ENCODE measurements around the gene SMOC2.

Gene SMOC2

DNA sequence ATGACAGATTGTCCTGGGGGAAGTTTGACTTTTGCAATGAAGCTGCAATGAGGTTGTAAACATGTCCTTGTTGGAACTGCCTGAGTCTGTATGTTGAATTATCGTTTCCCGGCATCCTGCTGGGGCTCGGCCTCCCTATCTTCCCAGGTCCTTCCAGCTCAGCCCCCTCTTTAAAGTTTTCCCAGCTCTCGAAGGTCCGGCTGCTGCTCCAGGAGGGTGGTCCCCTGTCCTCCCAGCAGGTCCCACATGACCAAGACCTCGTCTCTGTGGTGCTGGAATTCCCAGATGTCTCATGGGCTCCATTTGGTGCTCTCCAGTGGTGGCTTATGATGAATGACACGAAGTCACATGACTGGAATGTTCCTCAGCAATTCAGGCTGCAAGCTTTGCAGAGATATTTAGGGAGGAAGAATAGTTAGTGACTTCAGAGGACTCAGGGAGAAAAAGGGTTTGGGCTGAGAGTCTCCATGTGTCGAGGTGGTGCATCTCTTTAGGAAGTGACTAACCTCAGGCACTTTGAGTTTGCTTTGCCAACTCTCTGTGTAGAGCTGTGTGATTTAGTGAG is 21.4 kb downstream of the SMOC2 start:
- no peak overlapping the region for H3K27ac ChIP-seq (ENCODE audit: low read depth, low read length)
- H3K4me1 ChIP-seq (ENCODE audit: control insufficient read depth, insufficient read depth, low read length), result no peaks in the 10 kb centered on the region
- H3K4me3 ChIP-seq (ENCODE audit: low read depth, low read length), result no peak overlapping the region
- no peaks in the 10 kb centered on the region for H3K36me3 ChIP-seq (ENCODE audit: control insufficient read depth, insufficient read depth, low read length)
- no peaks in the 10 kb centered on the region for H3K27me3 ChIP-seq (ENCODE audit: control insufficient read depth, insufficient read depth, low read length)
- no peaks in the 10 kb centered on the region for H3K9me3 ChIP-seq (ENCODE audit: control insufficient read depth, insufficient read depth, low read depth, low read length)
- H3K9ac ChIP-seq (ENCODE audit: low read length), result no peak overlapping the region

DNA sequence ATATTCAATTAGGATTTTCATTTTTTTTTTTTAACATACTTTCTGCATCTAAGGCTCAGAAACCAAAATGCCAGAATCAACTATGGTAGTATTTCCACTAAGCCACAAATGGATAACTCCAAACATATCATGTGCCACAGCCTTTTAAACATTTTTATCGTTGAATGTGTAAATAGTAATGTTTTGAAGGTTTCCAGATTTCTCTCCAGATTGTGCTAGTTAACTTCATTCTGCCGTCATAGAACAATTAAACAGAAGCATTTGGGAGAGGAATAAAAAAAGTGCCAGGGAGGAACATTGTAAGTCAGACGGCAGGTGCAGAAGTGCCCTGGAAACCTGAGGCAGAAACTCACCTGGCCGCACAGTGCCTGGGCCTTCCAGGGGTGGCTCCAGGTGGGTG is 23.6 kb downstream of the SMOC2 start:
- H3K4me3 ChIP-seq (ENCODE audit: low read depth, low read length), result no peak overlapping the region
- no peaks in the 10 kb centered on the region for H3K27me3 ChIP-seq (ENCODE audit: control insufficient read depth, insufficient read depth, low read length)
- no peak overlapping the region for H3K9ac ChIP-seq (ENCODE audit: low read length)
- no peaks in the 10 kb centered on the region for H3K36me3 ChIP-seq (ENCODE audit: control insufficient read depth, insufficient read depth, low read length)
- H3K4me1 ChIP-seq (ENCODE audit: control insufficient read depth, insufficient read depth, low read length), result no peaks in the 10 kb centered on the region
- H3K27ac ChIP-seq (ENCODE audit: low read depth, low read length), result no peak overlapping the region
- no peaks in the 10 kb centered on the region for H3K9me3 ChIP-seq (ENCODE audit: control insufficient read depth, insufficient read depth, low read depth, low read length)

DNA sequence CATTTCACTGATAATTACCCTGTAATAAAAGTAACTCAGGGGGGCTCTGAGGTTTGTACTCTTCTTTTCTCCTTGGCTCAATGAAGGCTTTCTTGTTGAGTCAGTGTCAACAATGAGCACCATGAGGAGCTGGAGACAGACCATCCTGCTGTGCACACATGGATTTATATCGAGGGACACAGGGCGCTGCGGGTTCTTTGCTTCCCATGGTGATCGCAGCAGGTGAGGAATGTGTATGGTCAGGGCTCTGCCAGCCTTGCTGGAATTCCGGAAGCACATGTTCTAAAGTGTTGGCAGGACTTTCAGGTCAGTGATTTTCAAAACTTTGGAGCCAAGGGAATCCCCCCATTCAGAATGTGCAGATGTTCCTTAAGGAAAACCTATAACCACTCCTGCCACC is 27.1 kb downstream of the SMOC2 start:
- Histone ChIP-seq H3K4me3 (ENCODE audit: low read depth, low read length) (no peak overlapping the region), H3K27me3 (ENCODE audit: control insufficient read depth, insufficient read depth, low read length) (no peaks in the 10 kb centered on the region), H3K4me1 (ENCODE audit: control insufficient read depth, insufficient read depth, low read length) (no peaks in the 10 kb centered on the region), H3K27ac (ENCODE audit: low read depth, low read length) (no peak overlapping the region), H3K9ac (ENCODE audit: low read length) (no peak overlapping the region), H3K9me3 (ENCODE audit: control insufficient read depth, insufficient read depth, low read depth, low read length) (0 out of 2 replicates have a peak, but pooled peaks cover 4% of the 10 kb centered on the region), H3K36me3 (ENCODE audit: control insufficient read depth, insufficient read depth, low read length) (no peaks in the 10 kb centered on the region)

DNA sequence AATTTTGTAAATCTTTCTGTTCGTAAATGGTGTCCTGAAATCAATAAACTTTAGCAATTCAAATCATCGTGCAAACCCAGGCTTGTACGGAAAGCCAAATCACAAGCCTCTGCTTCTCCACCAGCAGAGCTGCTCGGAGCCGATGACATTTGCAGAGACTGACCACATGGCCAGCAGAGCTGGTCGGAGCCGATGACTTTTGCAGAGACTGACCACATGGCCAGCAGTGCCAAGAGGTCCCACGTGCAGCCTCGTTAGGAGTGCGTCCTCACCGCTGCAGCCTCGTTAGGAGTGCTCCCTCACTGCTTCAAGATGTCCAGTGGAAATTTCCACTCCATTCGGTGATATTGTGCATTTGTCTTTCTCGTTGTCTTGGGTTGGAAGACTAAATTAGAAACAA is 28.5 kb downstream of the SMOC2 start:
- Histone ChIP-seq H3K9ac (ENCODE audit: low read length) (no peak overlapping the region), H3K27me3 (ENCODE audit: control insufficient read depth, insufficient read depth, low read length) (no peaks in the 10 kb centered on the region), H3K9me3 (ENCODE audit: control insufficient read depth, insufficient read depth, low read depth, low read length) (0 out of 2 replicates have a peak, but pooled peaks cover 4% of the 10 kb centered on the region), H3K4me3 (ENCODE audit: low read depth, low read length) (no peak overlapping the region), H3K27ac (ENCODE audit: low read depth, low read length) (no peak overlapping the region), H3K36me3 (ENCODE audit: control insufficient read depth, insufficient read depth, low read length) (no peaks in the 10 kb centered on the region), H3K4me1 (ENCODE audit: control insufficient read depth, insufficient read depth, low read length) (no peaks in the 10 kb centered on the region)

DNA sequence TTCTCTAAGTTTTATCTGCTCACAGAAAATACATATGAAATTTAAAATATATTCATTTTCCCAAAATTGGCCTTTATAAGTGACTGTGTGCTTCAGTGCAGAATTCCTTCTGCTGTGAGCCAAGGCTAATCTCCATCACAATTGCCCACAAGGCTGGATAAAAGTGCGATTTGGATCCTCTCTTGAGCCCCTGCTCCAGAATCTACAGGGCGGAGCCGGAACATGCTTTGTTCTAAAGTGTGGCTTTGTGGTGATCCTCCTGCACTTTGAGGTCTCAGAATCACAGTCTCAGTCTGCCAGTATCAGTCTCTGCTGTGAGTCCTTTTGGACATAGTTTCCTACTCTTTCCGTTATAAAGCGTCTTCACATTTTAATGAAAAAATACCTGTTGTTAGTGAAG is 28.9 kb downstream of the SMOC2 start:
- Histone ChIP-seq H3K36me3 (ENCODE audit: control insufficient read depth, insufficient read depth, low read length) (no peaks in the 10 kb centered on the region), H3K4me1 (ENCODE audit: control insufficient read depth, insufficient read depth, low read length) (no peaks in the 10 kb centered on the region), H3K4me3 (ENCODE audit: low read depth, low read length) (no peak overlapping the region), H3K27ac (ENCODE audit: low read depth, low read length) (no peak overlapping the region), H3K9me3 (ENCODE audit: control insufficient read depth, insufficient read depth, low read depth, low read length) (0 out of 2 replicates have a peak, but pooled peaks cover 4% of the 10 kb centered on the region), H3K9ac (ENCODE audit: low read length) (no peak overlapping the region), H3K27me3 (ENCODE audit: control insufficient read depth, insufficient read depth, low read length) (no peaks in the 10 kb centered on the region)

DNA sequence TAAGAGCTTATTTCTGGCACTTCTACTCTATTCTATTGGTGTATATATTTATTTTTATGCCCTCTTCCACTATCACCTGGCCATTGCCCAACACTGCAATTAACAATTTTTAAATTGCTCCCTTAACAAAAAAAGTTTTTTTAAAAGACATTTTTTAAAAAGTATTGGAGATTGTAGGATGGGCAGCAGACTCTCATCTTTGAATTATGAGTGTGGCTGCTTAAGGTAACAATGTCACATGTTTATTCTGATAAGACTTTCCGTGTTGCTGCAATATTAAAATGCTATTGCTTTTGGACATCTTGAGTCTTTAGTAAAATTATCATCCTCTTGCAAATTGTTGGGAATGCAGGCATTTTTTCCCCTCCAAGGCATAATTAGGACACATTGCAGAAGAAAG is 31.4 kb downstream of the SMOC2 start:
- no peak overlapping the region for H3K4me3 ChIP-seq (ENCODE audit: low read depth, low read length)
- no peak overlapping the region for H3K9ac ChIP-seq (ENCODE audit: low read length)

DNA sequence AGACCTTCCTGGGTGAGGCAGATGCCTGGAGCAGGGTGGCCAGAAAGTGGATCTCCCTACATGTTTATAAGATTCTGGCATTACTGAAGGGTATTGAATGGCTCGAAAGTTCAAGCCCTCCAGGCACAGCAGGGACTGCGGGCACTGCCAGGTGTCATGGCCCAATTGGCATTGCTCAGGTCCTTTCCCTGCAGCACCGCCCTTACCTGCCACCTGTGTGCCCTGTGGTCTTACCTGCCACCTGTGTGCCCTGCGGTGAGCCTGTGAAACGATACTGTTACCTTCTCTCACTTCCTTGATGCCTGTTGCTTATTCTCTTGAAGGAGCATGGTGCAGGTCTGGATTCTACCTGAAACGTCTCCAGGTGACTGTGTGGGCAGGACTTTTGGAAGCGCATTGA is 32.2 kb downstream of the SMOC2 start:
- no peak overlapping the region for H3K9ac ChIP-seq (ENCODE audit: low read length)

More for the DNA sequence above, 31.4 kb downstream of the SMOC2 start:
- Histone ChIP-seq H3K27ac (ENCODE audit: low read depth, low read length) (no peak overlapping the region), H3K9me3 (ENCODE audit: control insufficient read depth, insufficient read depth, low read depth, low read length) (0 out of 2 replicates have a peak, but pooled peaks cover 4% of the 10 kb centered on the region), H3K27me3 (ENCODE audit: control insufficient read depth, insufficient read depth, low read length) (no peaks in the 10 kb centered on the region), H3K4me1 (ENCODE audit: control insufficient read depth, insufficient read depth, low read length) (no peaks in the 10 kb centered on the region), H3K36me3 (ENCODE audit: control insufficient read depth, insufficient read depth, low read length) (no peaks in the 10 kb centered on the region)

DNA sequence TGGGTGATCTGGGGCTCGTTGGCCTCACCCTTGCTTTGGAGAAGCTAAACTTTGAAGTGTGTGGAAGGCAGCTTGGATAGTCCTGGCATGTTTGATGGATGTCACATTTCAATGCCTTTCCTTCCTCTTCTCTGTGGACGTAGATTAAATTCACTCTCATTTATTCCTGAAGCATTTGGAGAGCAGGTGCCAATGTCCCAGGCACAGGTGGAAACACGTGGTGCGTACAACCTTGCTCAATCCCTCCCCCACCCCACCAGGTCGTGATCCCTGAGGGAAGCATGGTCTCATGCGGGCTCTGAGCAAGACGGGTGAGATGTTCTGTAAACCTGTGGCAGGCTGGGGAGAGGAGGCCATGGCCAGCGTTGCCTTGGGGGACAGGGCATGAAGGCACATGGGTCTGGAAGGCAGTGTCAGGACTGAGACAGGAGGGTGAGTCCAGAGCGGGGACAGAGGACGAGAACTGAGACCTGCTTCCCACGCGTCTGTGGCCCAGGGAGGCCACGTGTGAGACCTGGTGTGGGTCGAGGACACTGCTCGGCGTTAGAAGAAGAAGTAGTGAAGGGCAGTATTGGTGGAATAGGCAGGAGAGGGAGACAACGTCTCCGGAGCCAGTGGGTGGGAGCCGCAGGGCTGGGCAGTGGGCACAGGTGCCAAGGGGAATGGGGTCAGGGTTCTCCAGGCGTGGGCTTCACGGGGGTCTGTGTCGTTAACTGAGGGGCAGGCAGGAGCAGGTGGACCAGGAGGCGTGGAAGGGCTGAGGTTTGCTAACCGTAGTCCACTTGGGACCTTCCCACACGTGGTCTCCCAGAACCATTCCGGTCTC is 34.4 kb downstream of the SMOC2 start:
- Histone ChIP-seq H3K9ac (ENCODE audit: low read length) (no peak overlapping the region), H3K9me3 (ENCODE audit: control insufficient read depth, insufficient read depth, low read depth, low read length) (0 out of 2 replicates have a peak, but pooled peaks cover 6% of the 10 kb centered on the region), H3K4me3 (ENCODE audit: low read depth, low read length) (no peak overlapping the region), H3K36me3 (ENCODE audit: control insufficient read depth, insufficient read depth, low read length) (no peaks in the 10 kb centered on the region), H3K27me3 (ENCODE audit: control insufficient read depth, insufficient read depth, low read length) (no peaks in the 10 kb centered on the region), H3K27ac (ENCODE audit: low read depth, low read length) (no peak overlapping the region), H3K4me1 (ENCODE audit: control insufficient read depth, insufficient read depth, low read length) (no peaks in the 10 kb centered on the region)

More for the DNA sequence above, 32.2 kb downstream of the SMOC2 start:
- Histone ChIP-seq H3K27ac (ENCODE audit: low read depth, low read length) (no peak overlapping the region), H3K9me3 (ENCODE audit: control insufficient read depth, insufficient read depth, low read depth, low read length) (0 out of 2 replicates have a peak, but pooled peaks cover 4% of the 10 kb centered on the region), H3K36me3 (ENCODE audit: control insufficient read depth, insufficient read depth, low read length) (no peaks in the 10 kb centered on the region), H3K4me3 (ENCODE audit: low read depth, low read length) (no peak overlapping the region), H3K4me1 (ENCODE audit: control insufficient read depth, insufficient read depth, low read length) (no peaks in the 10 kb centered on the region), H3K27me3 (ENCODE audit: control insufficient read depth, insufficient read depth, low read length) (no peaks in the 10 kb centered on the region)

DNA sequence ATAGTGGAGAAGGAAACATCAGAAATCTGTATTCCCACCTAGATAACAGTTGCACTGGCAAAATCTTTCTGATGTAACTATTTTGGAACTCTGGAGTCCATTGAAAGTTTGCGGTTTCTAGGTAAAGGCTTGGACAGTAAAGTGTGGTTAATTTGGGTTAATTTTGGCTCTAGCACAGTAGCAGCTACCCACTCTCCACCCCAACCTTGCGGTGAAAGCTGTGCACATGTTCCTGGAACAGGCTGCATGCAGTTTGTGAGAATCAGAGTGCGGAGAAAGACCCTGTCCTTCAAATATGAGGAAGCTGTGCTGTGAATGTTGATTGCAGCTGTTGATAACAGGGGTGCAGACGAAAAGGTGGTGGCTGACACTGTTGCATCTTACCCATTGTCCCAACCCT is 38.4 kb downstream of the SMOC2 start:
- H3K4me3 ChIP-seq (ENCODE audit: low read depth, low read length), result no peak overlapping the region
- H3K27ac ChIP-seq (ENCODE audit: low read depth, low read length), result no peak overlapping the region
- H3K4me1 ChIP-seq (ENCODE audit: control insufficient read depth, insufficient read depth, low read length), result no peaks in the 10 kb centered on the region
- H3K9ac ChIP-seq (ENCODE audit: low read length), result no peak overlapping the region
- H3K9me3 ChIP-seq (ENCODE audit: control insufficient read depth, insufficient read depth, low read depth, low read length), result 0 out of 2 replicates have a peak, but pooled peaks cover 3% of the 10 kb centered on the region
- no peaks in the 10 kb centered on the region for H3K36me3 ChIP-seq (ENCODE audit: control insufficient read depth, insufficient read depth, low read length)
- no peaks in the 10 kb centered on the region for H3K27me3 ChIP-seq (ENCODE audit: control insufficient read depth, insufficient read depth, low read length)

DNA sequence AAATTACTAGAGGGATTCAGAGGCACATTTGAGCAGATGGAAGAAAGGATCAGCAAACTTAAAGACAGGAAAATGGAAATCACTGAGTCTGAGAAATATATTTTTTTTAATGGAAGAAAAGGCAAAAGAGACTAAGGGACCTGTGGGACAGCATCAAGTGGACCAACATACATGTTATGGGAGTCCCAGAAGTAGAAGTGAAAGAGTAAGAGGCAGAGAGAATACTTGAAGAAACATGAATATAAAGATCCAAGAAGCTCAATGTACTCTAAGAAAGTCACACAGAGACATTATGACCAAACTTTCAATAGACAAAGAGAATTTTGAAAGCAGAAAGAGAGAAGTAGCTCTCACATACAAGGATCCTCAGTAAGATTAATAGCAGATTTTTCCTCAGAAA is 39.5 kb downstream of the SMOC2 start:
- Histone ChIP-seq H3K27ac (ENCODE audit: low read depth, low read length) (no peak overlapping the region), H3K36me3 (ENCODE audit: control insufficient read depth, insufficient read depth, low read length) (no peaks in the 10 kb centered on the region), H3K9me3 (ENCODE audit: control insufficient read depth, insufficient read depth, low read depth, low read length) (0 out of 2 replicates have a peak, but pooled peaks cover 3% of the 10 kb centered on the region), H3K4me1 (ENCODE audit: control insufficient read depth, insufficient read depth, low read length) (no peaks in the 10 kb centered on the region), H3K9ac (ENCODE audit: low read length) (no peak overlapping the region), H3K27me3 (ENCODE audit: control insufficient read depth, insufficient read depth, low read length) (no peaks in the 10 kb centered on the region), H3K4me3 (ENCODE audit: low read depth, low read length) (no peak overlapping the region)

DNA sequence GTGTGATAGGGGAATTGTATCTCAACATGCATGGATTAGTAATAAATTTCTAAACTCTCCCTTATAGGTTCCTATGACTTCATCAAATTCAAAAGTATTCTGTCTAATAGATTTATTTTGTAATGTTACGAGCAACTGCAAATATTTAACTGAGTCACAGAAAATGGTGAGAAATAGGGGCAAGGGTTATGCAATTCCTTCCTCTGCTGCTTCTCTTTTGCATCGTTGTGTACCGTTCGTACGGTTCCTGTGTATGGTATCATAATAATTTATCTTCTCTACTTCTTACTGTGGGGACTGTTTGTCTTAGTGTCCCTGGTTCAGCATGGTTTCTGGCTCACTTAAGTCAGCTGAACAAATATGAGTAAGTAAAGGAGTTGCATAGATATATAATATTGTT is 44.8 kb downstream of the SMOC2 start:
- H3K27me3 ChIP-seq (ENCODE audit: control insufficient read depth, insufficient read depth, low read length), result no peaks in the 10 kb centered on the region
- no peaks in the 10 kb centered on the region for H3K9me3 ChIP-seq (ENCODE audit: control insufficient read depth, insufficient read depth, low read depth, low read length)
- H3K9ac ChIP-seq (ENCODE audit: low read length), result no peak overlapping the region
- no peak overlapping the region for H3K4me3 ChIP-seq (ENCODE audit: low read depth, low read length)
- H3K36me3 ChIP-seq (ENCODE audit: control insufficient read depth, insufficient read depth, low read length), result no peaks in the 10 kb centered on the region
- H3K4me1 ChIP-seq (ENCODE audit: control insufficient read depth, insufficient read depth, low read length), result no peaks in the 10 kb centered on the region
- H3K27ac ChIP-seq (ENCODE audit: low read depth, low read length), result no peak overlapping the region

Measured in HUES6 (cell line).